Measurements from ENCODE around the gene LAPTM4A.

LAPTM4A gene

GRCh38 chr2:19988600-19988999 lies 62.8 kb downstream of the LAPTM4A start:
- DNase-seq: no peak

DNA sequence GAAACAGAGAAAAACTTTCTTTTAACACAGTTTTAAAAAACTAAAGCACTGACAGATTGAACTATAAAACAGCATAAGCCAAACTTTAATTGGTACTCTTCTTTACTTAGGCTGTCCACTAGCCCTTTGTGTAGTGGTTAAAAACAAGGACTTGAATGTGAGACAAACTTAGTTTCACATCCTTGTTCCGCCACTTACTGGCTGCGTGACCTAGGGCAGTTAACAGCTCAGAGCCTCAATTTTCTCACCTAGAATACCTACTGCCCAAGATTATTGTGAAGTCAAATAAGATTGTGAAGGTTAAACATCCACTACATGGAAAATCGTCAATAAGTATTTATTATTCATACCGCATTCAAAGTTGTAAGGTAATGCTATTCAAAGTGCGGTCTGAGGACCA lies 63.5 kb downstream of the LAPTM4A start:
- DNase-seq: no peak
